GM19099 (cell line): ENCODE results near the gene FAM222A.

ENCODE experiments used
- POLR2A ChIP-seq: IDR thresholded peaks from 3 replicates; pipeline ENCODE4 v1.6.1; 2011; ENCODE audit warnings: low read depth; ENCODE audit not compliant: insufficient read length; ENCODE audit errors: extremely low read depth

FAM222A gene

DNA sequence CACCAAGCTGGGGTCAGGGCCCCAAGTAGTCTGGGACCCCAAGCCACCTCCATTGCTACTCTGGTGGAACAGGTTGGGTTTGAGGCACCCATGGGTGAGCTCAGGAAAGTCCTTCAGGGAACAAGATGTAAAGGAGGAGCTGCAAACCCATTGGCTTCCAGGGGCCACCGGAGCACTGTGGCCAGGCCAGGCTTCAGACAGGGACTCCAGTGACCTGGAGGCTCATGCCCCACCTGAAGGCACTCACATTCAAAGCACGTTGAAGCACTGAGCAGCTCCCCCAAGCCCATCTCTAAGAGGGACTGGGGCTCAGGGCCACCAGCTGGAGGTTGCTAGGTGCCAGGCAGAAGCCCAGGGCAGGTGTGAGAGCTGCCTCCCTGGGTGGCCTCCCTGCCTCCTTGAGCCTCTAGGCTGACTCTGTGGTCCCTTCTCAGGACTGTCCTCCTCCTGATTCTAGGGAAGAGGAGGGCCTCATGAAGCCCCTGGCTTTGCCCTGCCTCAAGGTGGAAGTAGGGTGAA is 49.1 kb downstream of the FAM222A start:
- TF ChIP-seq POLR2A = no peak

DNA sequence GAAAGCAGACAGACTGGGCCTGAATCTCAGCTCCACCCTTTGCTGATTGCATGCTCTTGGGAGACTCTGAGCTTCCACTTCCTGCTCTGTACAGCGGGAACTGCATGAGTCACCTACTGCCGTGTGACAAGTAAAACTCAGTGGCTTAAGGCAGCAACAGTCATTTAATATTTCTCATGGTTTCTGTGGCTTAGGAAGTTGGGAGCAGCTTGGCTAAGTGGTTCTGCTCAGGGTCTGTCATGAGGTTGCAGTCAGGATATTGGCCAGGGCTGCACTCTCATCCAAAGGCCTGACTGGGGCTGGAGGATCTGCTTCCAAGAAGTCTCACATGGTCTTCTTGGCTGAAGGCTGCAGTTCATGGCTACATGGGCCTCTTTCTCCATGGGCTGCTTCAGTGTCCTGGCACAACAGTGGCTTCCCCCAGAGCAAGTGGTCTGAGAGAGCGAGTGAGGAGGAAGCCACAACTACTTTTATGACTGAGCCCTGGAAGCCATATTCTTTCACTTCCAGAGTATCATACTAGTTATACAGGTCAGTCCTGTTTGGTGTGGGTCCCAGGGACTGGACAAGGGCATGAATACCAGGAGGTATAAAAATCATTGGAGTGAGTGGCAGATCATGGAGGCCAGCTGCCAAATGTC is 49.7 kb downstream of the FAM222A start:
- no peak for TF ChIP-seq POLR2A

DNA sequence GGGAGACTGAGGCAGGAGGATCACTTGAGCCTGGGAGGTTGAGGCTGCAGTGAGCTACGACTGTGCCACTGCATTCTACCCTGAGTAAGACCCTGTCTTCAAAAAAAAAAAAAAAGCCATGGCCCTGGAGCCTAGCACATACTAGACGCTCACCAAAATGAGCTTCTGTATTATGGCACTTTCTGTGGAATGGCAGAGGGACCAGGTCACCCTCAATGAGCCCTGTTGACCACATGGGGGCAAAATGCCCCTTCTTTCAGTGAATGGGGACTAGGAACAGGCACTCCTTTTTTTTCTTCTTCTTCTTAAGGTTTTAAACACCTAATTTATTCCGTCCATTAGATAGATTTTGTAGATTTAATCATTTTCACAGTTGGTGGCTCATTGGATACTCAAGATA is 50.5 kb downstream of the FAM222A start:
- no peak for TF ChIP-seq POLR2A

DNA sequence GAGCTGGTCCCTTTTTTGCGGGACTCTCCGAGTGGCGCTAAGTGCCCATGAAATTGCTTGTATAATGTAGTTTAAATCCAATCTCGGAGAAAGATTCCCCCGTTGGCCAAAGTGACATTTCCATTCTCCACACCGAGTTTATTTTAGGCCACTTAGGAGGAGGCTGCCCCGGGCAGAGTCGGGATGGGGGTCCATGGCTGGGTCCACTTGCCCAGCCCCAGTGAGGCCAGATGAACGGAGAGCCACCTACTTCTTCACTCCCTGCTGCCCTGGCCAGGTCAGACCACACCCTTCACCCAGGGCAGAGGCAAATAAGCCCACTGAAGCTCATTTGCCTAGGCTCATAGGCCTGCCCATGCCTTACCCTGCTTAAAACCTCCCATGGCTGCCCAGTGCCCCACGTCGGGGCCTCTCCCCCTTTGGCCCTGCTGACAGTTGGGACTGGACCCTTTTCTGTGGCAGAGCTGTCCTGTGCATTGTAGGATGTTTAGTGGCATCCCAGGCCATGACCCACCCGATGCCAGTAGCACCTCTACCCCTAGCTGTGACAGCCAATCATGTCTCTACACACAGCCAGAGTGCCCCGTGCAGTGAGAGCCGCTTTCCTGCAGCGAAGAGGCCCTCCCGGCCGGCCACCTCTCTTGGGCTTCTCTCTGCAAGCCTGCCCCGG is 51.3 kb downstream of the FAM222A start:
- TF ChIP-seq POLR2A = no peak

DNA sequence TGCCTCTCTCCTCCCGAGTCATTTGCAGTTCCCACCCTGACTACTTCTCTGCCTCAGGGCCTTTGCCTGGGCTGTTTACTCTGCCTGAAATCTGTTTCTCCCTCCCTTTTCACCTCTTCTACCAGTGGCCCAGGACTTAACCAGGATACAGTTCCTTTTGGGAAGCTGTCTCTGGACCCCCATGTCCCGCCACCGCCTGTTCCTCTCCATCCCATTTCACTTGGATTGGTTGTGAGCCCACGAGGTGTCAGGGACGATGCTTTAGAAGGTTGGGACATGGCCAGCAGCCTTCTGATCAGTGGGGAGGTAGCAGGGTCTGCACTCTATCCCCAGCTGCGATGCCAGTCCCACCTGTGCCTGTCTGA is 51.8 kb downstream of the FAM222A start:
- TF ChIP-seq POLR2A = no peak

DNA sequence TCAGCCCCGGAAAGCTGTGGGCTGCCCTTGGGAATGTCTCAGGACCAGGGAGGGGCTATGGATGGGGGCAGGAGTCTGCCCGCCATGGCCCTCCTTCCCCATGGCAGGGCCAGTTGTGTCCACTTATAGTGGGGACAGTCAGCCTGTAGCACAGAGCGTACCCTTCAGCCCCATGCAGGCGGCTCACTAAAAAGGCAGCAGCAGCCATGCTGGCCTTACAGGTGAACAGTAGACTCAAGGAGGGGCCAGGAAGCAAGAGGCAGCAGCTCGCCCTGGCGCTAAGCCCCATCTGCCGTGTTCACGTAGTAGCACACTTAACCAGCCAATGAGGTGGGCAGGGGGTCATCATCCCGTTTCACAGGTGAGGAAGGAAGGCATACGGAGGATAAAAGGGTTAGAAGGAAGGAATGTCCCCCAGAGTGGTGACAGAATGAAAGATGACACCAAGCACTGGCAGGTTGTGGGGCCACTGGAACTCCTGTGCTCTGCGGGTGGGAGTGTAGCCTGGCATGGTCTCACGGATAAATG is 52.7 kb downstream of the FAM222A start:
- TF ChIP-seq POLR2A = no peak

DNA sequence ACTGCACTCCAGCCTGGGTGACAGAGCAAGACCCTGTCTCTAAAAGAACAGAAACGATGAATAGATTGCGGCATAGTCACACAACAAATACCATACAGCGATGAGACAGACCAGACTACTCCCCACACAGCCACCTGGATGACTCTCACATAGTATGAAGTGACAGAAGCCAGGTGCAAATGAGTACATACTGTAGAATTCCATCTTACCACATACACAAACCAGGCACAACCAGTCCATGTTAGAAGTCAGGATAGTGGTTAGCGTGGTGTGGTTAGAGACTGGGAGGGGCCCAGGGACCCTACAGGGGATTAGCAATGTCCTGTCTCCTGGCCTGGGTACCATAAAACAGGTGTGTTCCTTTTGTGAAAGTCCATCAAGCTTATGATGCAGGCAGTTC is 53.8 kb downstream of the FAM222A start:
- TF ChIP-seq POLR2A = no peak

DNA sequence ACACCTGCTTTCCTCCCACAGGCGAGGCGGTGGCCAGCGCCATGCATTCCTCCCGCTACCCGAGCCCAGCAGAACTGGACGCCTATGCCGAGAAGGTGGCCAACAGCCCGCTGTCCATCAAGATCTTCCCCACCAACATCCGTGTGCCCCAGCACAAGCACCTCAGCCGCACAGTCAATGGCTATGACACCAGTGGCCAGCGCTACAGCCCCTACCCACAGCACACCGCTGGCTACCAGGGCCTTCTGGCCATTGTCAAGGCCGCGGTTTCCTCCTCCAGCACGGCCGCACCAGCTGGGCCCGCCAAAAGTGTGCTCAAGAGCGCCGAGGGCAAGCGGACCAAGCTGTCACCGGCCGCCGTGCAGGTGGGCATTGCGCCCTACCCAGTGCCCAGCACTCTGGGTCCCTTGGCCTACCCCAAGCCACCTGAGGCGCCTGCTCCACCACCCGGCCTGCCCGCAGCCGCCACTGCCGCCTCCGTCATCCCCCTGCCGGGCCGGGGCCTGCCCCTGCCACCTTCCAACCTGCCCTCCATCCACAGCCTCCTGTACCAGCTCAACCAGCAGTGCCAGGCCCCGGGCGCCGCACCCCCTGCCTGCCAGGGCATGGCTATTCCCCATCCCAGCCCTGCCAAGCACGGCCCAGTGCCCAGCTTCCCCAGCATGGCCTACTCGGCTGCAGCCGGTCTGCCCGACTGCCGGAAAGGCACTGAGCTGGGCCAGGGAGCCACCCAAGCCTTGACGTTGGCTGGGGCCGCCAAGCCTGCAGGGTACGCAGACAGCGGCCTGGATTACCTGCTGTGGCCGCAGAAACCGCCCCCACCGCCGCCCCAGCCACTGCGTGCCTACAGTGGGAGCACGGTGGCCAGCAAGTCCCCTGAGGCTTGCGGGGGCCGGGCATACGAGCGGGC is 54.6 kb downstream of the FAM222A start:
- no peak for TF ChIP-seq POLR2A

DNA sequence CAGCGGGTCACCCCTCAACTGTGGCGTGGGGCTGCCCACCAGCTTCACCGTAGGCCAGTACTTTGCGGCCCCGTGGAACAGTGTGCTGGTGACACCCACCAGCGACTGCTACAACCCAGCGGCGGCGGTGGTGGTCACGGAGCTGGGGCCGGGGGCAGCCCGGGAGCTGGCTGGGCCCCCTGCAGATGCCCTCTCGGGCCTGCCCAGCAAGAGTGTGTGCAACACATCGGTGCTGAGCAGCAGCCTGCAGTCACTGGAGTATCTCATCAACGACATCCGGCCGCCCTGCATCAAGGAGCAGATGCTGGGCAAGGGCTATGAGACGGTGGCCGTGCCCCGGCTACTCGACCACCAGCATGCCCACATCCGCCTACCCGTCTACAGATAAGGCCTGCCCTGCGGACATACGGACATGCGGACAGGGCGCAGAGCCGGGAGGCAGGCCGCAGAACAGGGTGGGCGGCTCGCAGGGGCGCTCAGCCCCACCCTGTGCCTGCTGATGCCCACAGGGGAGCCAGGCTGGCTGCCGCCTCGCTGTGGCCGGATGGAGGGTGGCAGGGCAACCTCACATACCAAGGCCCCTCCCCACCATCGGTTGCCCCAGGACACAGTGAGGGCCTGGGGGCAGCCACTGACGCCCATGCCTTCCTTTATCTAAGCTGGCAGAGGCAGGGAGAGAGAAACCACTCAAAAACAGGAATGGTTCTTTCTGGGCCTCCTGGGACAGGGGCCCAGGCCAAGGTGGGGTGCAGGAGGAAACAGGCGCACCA is 55.5 kb downstream of the FAM222A start:
- no peak for TF ChIP-seq POLR2A

DNA sequence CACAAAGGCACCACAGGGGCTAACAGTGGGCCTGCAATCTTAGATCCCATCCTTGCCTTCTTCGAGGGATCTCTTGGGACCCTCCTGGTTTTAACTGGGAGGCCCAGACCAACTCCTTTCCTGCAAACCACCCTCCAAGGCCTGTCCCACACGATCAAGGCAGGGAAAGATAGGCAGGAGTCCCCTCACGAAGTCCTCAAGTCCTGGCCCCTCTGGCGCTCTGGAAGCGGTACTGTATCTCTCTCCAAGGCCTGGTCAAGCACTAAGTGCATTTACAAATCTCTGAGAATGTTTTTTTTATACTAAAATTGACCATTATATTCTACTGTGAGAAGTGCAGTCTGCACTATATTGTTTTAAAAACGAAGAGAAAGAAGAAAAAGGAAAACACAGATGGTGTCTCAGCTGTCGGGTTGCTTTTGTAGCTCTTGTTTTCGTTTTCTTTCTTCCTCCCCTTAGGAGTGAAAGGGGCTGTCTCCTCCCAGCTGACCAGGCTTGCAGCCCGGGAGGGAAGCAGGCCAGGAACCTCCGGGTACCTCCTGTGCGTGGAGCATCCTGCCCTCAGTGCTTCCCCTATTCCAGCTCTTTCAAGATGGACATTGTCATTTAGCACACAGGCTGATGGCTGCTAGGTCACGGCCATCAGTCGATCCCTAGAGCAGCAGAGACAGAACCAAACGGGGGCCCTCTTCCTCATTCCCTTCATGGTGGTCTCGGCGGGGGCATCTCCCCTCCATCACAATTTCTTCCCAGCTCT is 56.7 kb downstream of the FAM222A start:
- no peak for TF ChIP-seq POLR2A

DNA sequence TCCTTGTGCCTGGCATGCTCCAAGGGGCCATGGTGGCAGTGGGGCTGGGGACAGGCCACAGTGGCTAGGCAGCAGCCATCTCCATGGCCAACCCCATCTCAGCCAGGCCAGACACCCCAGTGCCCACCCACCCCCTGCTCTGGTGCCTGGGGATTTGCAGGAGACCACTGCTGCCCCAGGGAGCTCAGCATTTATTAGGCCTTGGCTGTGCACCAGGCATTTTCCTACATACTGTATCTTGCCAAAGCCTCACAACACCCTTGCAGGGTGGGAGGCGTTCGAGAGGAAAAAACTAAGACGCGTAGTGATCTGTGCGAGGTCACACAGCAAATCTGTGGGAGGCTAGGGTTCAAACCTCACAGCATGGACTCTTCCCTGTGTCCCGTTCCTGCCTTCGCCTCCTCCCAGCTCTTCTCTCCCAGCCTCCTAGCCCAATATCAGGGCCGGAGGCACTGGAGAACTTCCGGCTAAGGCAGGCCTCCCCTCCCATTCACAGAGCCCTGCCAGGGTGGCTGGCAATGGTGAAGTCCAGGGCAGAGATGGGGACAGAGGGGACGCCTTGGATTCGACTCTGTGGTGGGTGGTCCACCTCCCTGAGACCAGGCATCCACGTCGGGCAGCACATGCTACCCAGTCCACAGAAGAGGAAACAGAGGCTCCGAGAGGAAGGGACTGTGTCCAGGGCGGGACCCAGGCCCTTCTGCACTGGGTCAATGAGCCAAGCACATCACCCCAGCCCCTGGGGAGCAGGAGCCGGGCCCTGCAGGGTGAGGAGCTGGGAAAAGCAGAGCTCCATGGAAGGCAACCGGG is 57.4 kb downstream of the FAM222A start:
- no peak for TF ChIP-seq POLR2A

DNA sequence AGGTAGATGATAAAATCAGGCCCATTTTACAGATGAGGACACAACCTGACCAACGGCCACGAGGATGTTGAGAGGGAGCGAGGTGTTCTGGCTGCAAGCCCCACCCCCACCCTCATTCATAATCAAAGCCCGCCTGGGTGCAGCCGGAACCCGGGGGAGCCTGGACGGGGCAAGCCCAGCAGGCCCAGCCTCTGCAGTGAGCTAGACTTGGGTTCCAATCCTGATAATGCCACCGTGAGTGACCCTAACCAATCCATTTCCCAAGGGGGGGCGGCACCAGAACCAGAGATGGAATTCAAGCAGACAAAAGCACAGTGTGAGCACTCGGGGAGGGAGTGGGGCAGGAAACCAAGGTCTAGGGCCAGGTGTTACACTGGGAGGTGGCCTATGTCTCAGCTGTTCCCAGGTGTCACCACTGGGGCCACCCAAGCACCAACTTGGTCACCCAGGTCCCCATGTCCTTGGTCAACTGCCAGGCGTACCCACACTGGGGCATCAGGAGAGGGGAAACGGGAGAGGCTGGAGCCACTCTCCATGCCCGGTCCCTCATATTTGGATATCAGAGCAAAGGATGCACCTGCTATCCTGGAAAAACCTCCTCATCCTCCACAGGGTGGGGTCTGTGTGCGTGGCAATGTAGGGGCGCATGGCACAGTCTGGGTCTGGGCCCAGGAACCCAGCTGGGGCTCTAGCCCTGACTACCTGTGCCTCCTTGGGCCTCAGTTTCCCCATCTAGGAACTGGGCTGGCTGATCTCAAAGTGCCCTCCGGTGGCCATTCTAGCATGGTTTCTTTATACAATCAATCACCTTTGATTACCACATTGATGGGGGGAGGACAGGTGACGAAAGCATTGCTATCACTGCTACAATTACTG is 58.4 kb downstream of the FAM222A start:
- no peak for TF ChIP-seq POLR2A

DNA sequence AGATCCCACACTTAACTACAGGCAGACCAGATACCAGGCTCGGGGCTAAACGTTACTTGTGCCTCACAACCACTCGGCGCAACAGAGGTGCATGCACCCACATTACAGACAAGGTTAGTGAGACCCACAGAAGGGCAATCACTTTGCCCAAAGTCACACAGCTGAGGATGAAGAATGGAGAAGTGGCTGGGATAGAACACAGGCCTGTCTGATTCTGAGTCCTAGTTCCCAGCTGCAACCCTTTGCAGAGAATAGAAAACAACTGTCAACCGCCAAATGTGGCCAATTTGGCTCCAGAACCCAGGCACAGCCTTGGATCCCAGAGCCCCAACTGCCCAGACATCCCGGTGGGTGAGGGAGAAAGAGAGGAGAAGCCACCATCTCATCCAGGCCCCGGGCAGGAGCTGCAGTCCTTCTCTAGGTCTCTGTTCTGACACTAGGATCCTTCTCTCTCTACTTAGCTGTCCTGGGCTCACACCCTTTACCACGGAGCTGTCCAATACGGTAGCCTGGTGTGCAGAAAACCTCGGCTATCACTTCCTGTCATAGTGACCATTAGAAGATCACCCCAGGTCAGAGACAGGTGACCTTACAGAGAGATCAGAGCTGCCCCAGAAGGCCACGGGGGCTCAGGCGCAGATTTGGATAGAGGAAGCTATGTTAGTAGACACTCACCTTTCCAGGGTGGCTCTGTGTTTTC is 59.1 kb downstream of the FAM222A start:
- TF ChIP-seq POLR2A = no peak
